Superior temporal gyrus (tissue), 1 donor: ENCODE measurements around the gene PLOD2.

Source experiments
- DNase-seq: peaks from one replicate; pipeline ENCODE4 v3.0.0-alpha.2; 2016; ENCODE audit errors: extremely low spot score

PLOD2 gene

GRCh38 chr3:146166415-146166821, 5.4 kb upstream of the PLOD2 start:
- no peak for DNase-seq

- no peak for DNase-seq
Measured at GRCh38 chr3:146165877-146166276, 4.9 kb upstream of the PLOD2 start.

GRCh38 chr3:146164971-146165769, 4.2 kb upstream of the PLOD2 start:
- DNase-seq = no peak

- no peak for DNase-seq
Measured at GRCh38 chr3:146164506-146164905, 3.5 kb upstream of the PLOD2 start.

GRCh38 chr3:146164071-146164470, 3.1 kb upstream of the PLOD2 start:
- DNase-seq = no peak

GRCh38 chr3:146163584-146163983, 2.6 kb upstream of the PLOD2 start:
- no peak for DNase-seq

GRCh38 chr3:146162561-146162960, 1.6 kb upstream of the PLOD2 start:
- no peak for DNase-seq

GRCh38 chr3:146161663-146162002, 649 bp upstream of the PLOD2 start:
- DNase-seq = peak; percentile 61

GRCh38 chr3:146160321-146160963, 542 bp downstream of the PLOD2 start:
- no peak for DNase-seq

- DNase-seq = peak; percentile 70
Measured at GRCh38 chr3:146159616-146160320, 1.2 kb downstream of the PLOD2 start.

GRCh38 chr3:146159037-146159436, 1.9 kb downstream of the PLOD2 start:
- DNase-seq = no peak

GRCh38 chr3:146157325-146158060, 3.5 kb downstream of the PLOD2 start:
- DNase-seq = no peak

- DNase-seq = no peak
Measured at GRCh38 chr3:146156666-146157314, 4.2 kb downstream of the PLOD2 start.

GRCh38 chr3:146156095-146156494, 4.9 kb downstream of the PLOD2 start:
- DNase-seq = no peak

GRCh38 chr3:146154995-146155394, 6.0 kb downstream of the PLOD2 start:
- no peak for DNase-seq

GRCh38 chr3:146154316-146154715, 6.7 kb downstream of the PLOD2 start:
- no peak for DNase-seq

- no peak for DNase-seq
Measured at GRCh38 chr3:146153429-146153828, 7.6 kb downstream of the PLOD2 start.

- DNase-seq = no peak
Measured at GRCh38 chr3:146152834-146153233, 8.2 kb downstream of the PLOD2 start.

GRCh38 chr3:146148468-146148931, 12.5 kb downstream of the PLOD2 start:
- DNase-seq = no peak

GRCh38 chr3:146145642-146146041, 15.3 kb downstream of the PLOD2 start:
- DNase-seq = no peak

- DNase-seq = peak; percentile 67
Measured at GRCh38 chr3:146142757-146143156, 18.2 kb downstream of the PLOD2 start.
